ENCODE data around the gene GPR137.

Gene GPR137

DNA sequence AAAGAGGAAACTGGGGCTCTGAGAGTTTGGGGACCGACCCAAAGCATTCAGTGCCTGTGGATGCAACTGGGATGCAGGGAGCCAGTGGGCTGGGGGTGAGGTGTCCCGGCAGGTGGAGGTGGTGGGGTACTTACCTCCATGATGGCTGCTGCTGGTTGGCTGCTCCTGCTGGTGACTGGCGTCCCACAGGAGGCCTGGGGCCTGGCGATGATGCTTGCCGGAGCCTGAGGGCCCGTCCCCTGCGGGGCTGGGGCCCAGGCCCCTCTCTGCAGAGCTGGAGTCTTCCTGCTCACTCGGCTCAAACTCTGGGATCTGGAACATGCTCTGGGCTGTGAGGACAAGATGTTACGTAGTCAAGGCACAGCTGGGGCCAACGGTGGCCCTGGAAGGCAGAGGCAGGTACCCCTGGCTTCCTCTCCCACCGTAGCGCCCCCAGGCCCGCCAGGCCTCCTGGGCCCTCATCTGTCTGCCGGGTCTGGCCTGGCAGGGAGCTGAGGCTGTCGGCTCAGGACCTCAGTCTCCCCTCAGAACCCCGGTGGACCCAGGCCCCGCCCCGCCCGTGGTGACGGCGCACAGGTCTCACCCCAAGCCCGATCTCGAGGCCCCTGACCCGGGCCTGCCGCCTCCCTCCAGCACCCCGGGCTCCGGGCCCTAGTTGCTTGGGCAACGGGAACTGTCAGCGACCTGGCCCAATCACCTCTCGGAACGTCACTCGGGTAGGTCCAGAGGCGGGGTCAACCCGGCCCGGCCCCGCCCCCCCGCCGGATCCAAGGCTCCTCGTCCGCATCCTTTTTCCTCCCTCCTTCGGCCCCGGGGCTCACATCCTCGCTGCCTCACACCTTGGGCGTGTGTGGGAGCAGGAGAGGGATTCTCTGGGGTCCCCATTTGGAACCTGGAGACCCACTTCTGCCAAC is 1.3 kb upstream of the GPR137 start, which contains the start of gene BAD:
Gene BAD (minus strand): TSS at position 618 of the 914 bp plus-strand sequence. CDS start 297 bp downstream, at position 321.
- DNase-seq (ENCODE audit: low read depth in 2 of 3, low spot score in 2 of 3), result peak; percentile 79 to 91 (median 84)

DNA sequence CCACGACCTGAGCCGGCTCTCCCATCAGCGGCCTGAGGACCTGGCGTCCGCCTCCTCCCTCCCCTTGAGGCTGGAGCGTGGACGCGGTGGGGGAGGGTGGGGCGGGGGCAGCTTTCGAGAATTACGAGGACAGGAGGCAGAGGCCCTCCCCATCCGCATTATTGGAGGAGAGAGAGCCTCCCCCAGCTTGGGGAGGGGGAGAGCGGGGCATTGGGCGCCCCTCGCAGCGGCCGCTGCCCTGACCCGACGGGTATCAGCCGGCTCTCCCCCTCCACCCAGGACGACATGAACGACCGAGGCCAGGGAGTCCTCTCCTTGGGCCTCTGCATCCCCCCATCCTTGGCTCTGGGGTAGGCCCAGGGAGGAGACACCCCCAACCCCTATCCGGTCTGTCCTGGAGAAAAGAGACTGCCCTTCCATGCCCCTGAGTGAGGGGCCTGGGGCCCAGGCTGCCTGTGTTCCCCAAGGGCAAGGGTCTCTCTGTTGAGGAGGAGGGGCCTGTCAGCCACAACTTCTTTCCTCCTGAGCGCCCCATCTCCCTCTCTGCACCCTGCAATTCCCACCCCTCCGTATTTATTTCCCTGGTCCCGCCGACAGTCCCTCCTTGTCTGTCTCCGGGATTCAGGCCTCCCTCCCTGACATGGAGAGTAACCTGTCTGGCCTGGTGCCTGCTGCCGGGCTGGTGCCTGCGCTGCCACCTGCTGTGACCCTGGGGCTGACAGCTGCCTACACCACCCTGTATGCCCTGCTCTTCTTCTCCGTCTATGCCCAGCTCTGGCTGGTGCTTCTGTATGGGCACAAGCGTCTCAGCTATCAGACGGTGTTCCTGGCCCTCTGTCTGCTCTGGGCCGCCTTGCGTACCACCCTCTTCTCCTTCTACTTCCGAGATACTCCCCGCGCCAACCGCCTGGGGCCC is 495 bp downstream of the GPR137 start:
- DNase-seq (ENCODE audit: low read depth in 2 of 3, low spot score in 2 of 3), result no peak

- DNase-seq (ENCODE audit: low read depth in 2 of 3, low spot score in 2 of 3), result no peak
Observed at GRCh38 chr11:64286801-64287159, 1.1 kb downstream of the GPR137 start.

- no peak for DNase-seq (ENCODE audit: low read depth in 2 of 3, low spot score in 2 of 3)
Observed at GRCh38 chr11:64287676-64288352, 2.2 kb downstream of the GPR137 start.

DNA sequence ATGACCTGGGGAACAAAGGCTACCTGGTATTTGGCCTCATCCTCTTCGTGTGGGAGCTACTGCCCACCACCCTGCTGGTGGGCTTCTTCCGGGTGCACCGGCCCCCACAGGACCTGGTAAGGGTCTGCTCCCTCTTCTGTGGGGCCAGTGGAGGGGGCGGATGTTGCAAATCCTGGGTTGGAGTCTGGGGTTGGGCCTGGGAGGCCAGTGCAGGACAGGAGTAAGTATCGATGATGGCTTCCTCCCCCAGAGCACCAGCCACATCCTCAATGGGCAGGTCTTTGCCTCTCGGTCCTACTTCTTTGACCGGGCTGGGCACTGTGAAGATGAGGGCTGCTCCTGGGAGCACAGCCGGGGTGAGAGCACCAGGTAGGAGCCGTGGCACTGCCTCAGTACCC is 2.7 kb downstream of the GPR137 start:
- no peak for DNase-seq (ENCODE audit: low read depth in 2 of 3, low spot score in 2 of 3)

- no peak for DNase-seq (ENCODE audit: low read depth in 2 of 3, low spot score in 2 of 3)
Observed at GRCh38 chr11:64289002-64289564, 3.4 kb downstream of the GPR137 start.

GRCh38 chr11:64290352-64291261 is 5.0 kb downstream of the GPR137 start:
- no peak for DNase-seq (ENCODE audit: low read depth in 2 of 3, low spot score in 2 of 3)

DNA sequence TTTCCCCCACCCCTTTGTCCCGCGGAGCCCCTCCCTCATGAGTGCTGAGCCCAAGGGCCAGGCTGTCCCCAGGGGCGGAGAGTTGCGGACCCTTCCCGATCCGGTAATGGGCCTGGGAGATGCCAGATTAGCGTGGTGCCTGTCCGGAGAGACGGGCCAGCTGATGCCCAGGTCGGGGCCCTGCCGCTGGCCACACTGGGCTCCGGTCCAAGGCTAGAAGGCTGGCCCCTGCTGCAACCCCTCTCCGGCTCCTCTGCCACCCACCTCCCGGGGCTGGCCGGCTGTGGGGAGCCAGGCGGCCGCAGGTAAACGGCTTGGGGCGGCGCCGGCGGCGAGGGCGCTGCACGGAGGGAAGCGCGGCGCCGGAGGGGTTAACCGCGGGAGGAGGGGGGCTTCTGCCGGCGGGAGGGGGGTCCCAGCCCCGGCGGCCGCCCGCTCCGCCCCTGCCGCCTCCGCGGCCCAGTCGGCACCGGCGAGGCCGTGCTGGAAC is 5.7 kb downstream of the GPR137 start, which contains the start of gene KCNK4:
Gene KCNK4 (plus strand): TSS at position 41 of the 490 bp plus-strand sequence. CDS start 1,717 bp downstream, outside the sequence.
- no peak for DNase-seq (ENCODE audit: low read depth in 2 of 3, low spot score in 2 of 3)

GRCh38 chr11:64291752-64292459 is 6.3 kb downstream of the GPR137 start:
- DNase-seq (ENCODE audit: low read depth in 2 of 3, low spot score in 2 of 3), result no peak

GRCh38 chr11:64292460-64293254 is 7.0 kb downstream of the GPR137 start:
- no peak for DNase-seq (ENCODE audit: low read depth in 2 of 3, low spot score in 2 of 3)

GRCh38 chr11:64294774-64295173 is 9.1 kb downstream of the GPR137 start:
- no peak for DNase-seq (ENCODE audit: low read depth in 2 of 3, low spot score in 2 of 3)

DNA sequence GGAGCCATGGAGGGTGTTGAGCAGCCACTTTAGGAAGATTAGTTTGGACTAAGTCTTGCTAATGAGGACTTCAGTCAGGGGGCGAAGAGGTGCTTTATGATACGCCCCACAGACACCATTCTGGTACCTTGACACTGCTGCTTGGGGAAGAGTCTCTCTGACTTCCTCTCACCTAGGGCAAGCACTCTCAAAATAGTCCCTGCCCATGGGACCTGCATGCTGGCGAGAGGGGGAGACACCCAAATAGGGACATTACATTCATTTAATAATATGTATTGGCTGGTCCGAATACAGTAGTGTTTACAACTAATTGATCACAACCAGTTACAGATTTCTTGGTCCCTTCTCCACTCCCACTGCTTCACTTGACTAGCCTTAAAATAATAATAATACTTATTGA is 10.1 kb downstream of the GPR137 start:
- no peak for DNase-seq (ENCODE audit: low read depth in 2 of 3, low spot score in 2 of 3)

GRCh38 chr11:64296236-64296635 is 10.6 kb downstream of the GPR137 start:
- no peak for DNase-seq (ENCODE audit: low read depth in 2 of 3, low spot score in 2 of 3)

GRCh38 chr11:64296830-64297698 is 11.4 kb downstream of the GPR137 start:
- no peak for DNase-seq (ENCODE audit: low read depth in 2 of 3, low spot score in 2 of 3)

GRCh38 chr11:64297699-64298358 is 12.2 kb downstream of the GPR137 start:
- no peak for DNase-seq (ENCODE audit: low read depth in 2 of 3, low spot score in 2 of 3)

- DNase-seq (ENCODE audit: low read depth in 2 of 3, low spot score in 2 of 3), result no peak
Observed at GRCh38 chr11:64298966-64299846, 13.6 kb downstream of the GPR137 start.

Data from activated CD8-positive, alpha-beta memory T cell treated with anti-CD3 and anti-CD28 coated beads for 48 hours (primary cell).